OCI-LY7 (cell line): ENCODE results near the gene SLC26A4. TPM values are rescaled to one million over a fixed set of nuclear protein-coding genes. Genes with fewer than 3 reads are reported as not detected.

Experiments
- BruUV-seq: library from RNA; stranded (reverse); fragments of 400-500 nt; replicated peaks from 2 replicates; lab custom pipeline; 2021; lab: Mats Ljungman, UMichigan
- CTCF ChIA-PET: fragments of 300-600 bp; sonication (Branson Sonifier 250); formaldehyde crosslinking; loops from one replicate; lab custom pipeline; 2022; ENCODE audit warnings: antibody characterized with exemption; ENCODE audit not compliant: unreplicated experiment; lab: Charles Lee
- POLR2A ChIA-PET: fragments of 300-600 bp; sonication (Branson Sonifier 250); formaldehyde crosslinking; loops from one replicate; lab custom pipeline; 2022; ENCODE audit warnings: antibody characterized with exemption; lab: Charles Lee
- DNase-seq: peaks from one replicate; pipeline ENCODE4 v3.0.0-alpha.2; 2015; ENCODE audit warnings: low spot score
- H2AFZ ChIP-seq: fragments of 200-600 bp; sonication (generic), shearing (Covaris generic); 2 replicates; pipeline ENCODE4 v1.6.1; 2014; ENCODE audit warnings: mild to moderate bottlenecking, antibody characterized with exemption, low read length, moderate library complexity
- H3K27ac ChIP-seq: fragments of 200-600 bp; sonication (generic); 2 replicates; pipeline ENCODE4 v1.5.1; 2014; ENCODE audit warnings: mixed run types, low read depth, mild to moderate bottlenecking, moderate library complexity, low read length, inconsistent platforms; ENCODE audit not compliant: poor library complexity, severe bottlenecking
- H3K36me3 ChIP-seq: fragments of 200-600 bp; sonication (generic); 2 replicates; pipeline ENCODE4 v1.6.1; 2014; ENCODE audit warnings: mild to moderate bottlenecking, antibody characterized with exemption, low read length, moderate library complexity, mixed read lengths; ENCODE audit not compliant: insufficient read depth
- H3K4me1 ChIP-seq: fragments of 200-600 bp; sonication (generic); 2 replicates; pipeline ENCODE4 v1.5.1; 2014; ENCODE audit warnings: mild to moderate bottlenecking, low read length; ENCODE audit not compliant: insufficient read depth, poor library complexity, severe bottlenecking
- H3K4me2 ChIP-seq: fragments of 200-600 bp; sonication (generic); 2 replicates; pipeline ENCODE4 v1.6.1; 2014; ENCODE audit warnings: mild to moderate bottlenecking, low read length
- H3K4me3 ChIP-seq: fragments of 200-600 bp; sonication (generic); 2 replicates; pipeline ENCODE4 v1.5.1; 2014; ENCODE audit warnings: mild to moderate bottlenecking, low read depth, low read length; ENCODE audit not compliant: poor library complexity, severe bottlenecking
- H3K79me2 ChIP-seq: fragments of 200-600 bp; sonication (generic); 2 replicates; pipeline ENCODE4 v1.6.1; 2016; ENCODE audit warnings: low read depth, mild to moderate bottlenecking, low read length, moderate library complexity, mixed read lengths; ENCODE audit not compliant: insufficient read depth
- H3K9me2 ChIP-seq: fragments of 200-600 bp; sonication (generic); 2 replicates; pipeline ENCODE4 v1.6.1; 2016; ENCODE audit warnings: mild to moderate bottlenecking, low read length, mixed read lengths; ENCODE audit not compliant: insufficient read depth
- H3K9me3 ChIP-seq: fragments of 200-600 bp; sonication (generic); 2 replicates; pipeline ENCODE4 v1.6.1; 2014; ENCODE audit warnings: mild to moderate bottlenecking, mixed run types, low read length, mixed read lengths
- H4K20me1 ChIP-seq: fragments of 200-600 bp; sonication (generic); 2 replicates; pipeline ENCODE4 v1.6.1; 2014; ENCODE audit warnings: mild to moderate bottlenecking, antibody characterized with exemption, low read length, moderate library complexity, mixed read lengths; ENCODE audit not compliant: insufficient read depth
- CTCF ChIP-seq: fragments of 200-600 bp; sonication (generic); conservative IDR thresholded peaks from 2 replicates; pipeline ENCODE4 v1.5.1; 2014; ENCODE audit warnings: mild to moderate bottlenecking, antibody characterized with exemption, low read length, moderate library complexity, mixed read lengths
- EZH2phosphoT487 ChIP-seq: fragments of 200-600 bp; sonication (generic); IDR thresholded peaks from 2 replicates; pipeline ENCODE4 v1.6.1; 2018; ENCODE audit warnings: low read depth, borderline replicate concordance, mild to moderate bottlenecking, mixed run types, antibody characterized with exemption, low read length, moderate library complexity, mixed read lengths
- intact Hi-C: fragments of 100-400 bp; cut with micrococcal nuclease; formaldehyde crosslinking; loops from one replicate; pipeline ENCODE4 v1.10.0; 2022; ENCODE audit not compliant: unreplicated experiment
- total RNA-seq, 2 experiments: library from RNA; depleted of rRNA in 1 of 2; stranded (reverse); fragments of >200 nt in 1 of 2; shearing (Covaris generic) in 1 of 2; gene quantifications; 2 replicates each; pipeline ENCODE4 v1.2.3, GENCODE V29; 2014 to 2022

Gene SLC26A4
- total RNA-seq, 2 experiments from 2014 or later, result 0.27 TPM; not detected in 1

DNA sequence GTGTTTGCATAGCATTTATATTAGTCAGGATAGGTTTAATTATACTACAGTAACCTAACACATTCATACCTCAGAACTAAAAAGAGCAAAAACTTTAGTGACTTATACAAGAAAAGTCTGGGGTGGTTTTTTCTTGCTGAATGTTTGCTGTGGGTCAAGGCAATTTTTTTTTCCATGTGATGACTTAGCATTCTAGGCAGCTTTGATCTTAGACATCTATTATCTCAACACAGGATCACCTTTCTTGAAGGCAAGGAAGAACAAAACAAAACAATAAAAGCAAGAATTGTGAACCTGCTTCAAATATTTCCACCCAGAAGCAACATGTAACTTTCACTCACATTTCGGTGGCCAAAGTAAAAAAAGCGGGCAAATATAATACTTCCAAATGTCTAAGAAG is 62.6 kb downstream of the SLC26A4 start:
- Histone ChIP-seq H3K27ac (no peak overlapping the region), H3K79me2 (no peaks in the 10 kb centered on the region), H3K9me3 (no peaks in the 10 kb centered on the region), H3K4me2 (no peak overlapping the region), H4K20me1 (no peaks in the 10 kb centered on the region), H3K9me2 (no peaks in the 10 kb centered on the region), H3K4me1 (peaks cover under 1% of the 10 kb centered on the region), H2AFZ (no peak overlapping the region), H3K36me3 (no peaks in the 10 kb centered on the region), H3K4me3 (no peak overlapping the region)
- ChIA-PET CTCF (no interaction called here), POLR2A (interaction anchor here (0.6 kb wide), 1 partner anchor 495 kb away, joined by 6 read pairs; no protein-coding TSS in a partner anchor)
- BruUV-seq, result no TSS peak
- intact Hi-C loops, result loop anchor here (5.0 kb wide), 2 partner anchors 776 to 931 kb away; no protein-coding TSS in a partner anchor
- TF ChIP-seq EZH2phosphoT487 (no peak), CTCF (no peak)
- DNase-seq, result no peak

GRCh38 chr7:107725138-107725740 is 64.6 kb downstream of the SLC26A4 start:
- Histone ChIP-seq H3K4me2 (no peak overlapping the region), H3K4me3 (no peak overlapping the region), H4K20me1 (no peaks in the 10 kb centered on the region), H3K9me3 (no peaks in the 10 kb centered on the region), H3K9me2 (no peaks in the 10 kb centered on the region), H3K79me2 (no peaks in the 10 kb centered on the region), H3K4me1 (peaks cover 6% of the 10 kb centered on the region), H3K36me3 (no peaks in the 10 kb centered on the region), H3K27ac (no peak overlapping the region), H2AFZ (no peak overlapping the region)
- ChIA-PET CTCF (no interaction called here), POLR2A (interaction anchor here (1.0 kb wide), 1 partner anchor 18 kb away, joined by 4 read pairs; no protein-coding TSS in a partner anchor)
- TF ChIP-seq EZH2phosphoT487, result no peak
- TF ChIP-seq CTCF, result peak; percentile 89
- DNase-seq, result peak; percentile 72
- intact Hi-C loops, result loop anchor here (1.0 to 5.0 kb wide), 3 partner anchors 143 to 523 kb away; partner anchors contain the start of gene BCAP29
- no TSS peak for BruUV-seq
